Activated CD4-positive, alpha-beta T cell treated with anti-CD3 and anti-CD28 coated beads for 48 hours (primary cell): ENCODE data around the gene ELANE.
"Not testable (repeated sequence)": the region's sequence is repeated elsewhere in the genome, so short reads cannot be mapped to it uniquely, and the experiment has no call there.

Source experiments
- DNase-seq: peaks from one replicate; pipeline ENCODE4 v3.0.0-alpha.2; 2020

ELANE gene

DNA sequence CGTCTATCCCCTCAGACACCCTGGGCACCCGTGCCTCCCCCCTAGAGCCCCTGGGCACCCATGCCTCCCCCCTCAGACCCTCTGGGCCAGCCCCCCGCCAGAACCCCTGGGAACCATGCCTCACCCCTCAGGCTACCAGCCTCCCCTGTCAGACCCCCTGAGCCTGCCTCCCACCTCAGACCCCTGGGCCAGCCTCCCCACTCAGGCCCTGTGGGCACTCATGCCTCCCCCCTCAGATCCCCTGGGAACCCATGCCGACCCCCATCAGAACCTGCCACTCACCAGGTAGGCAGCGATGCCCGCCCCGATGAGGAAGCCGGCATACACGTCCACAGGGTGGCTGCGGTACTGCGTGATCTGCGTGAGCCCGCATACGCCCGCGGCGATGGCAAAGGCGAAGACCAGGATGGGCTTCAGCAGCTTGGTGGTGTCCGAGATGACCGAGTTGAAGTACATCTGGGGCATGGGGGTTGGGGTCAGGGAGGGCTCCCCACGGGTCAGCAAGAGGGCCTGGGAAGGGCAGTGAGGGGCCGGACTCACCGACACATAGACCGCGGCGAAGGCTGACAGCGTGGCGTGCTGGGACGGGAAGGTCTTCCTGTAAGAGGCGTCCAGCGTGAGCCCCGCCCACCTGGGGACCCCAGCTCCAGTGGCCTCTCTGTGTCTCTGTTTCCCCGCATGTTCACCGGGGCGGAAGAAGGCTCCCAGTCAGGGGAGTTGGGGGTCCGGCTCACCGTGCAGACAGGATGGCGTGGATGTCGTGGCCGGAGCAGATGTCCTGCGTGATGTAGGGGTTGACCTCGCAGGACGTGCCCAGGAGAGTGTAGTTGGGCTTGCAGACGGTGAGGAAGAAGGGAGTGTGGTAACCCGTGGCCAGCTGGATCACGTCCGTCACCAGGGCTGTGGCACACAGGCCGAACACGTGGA, 37.7 kb upstream of the ELANE start:
- DNase-seq, result no peak

DNA sequence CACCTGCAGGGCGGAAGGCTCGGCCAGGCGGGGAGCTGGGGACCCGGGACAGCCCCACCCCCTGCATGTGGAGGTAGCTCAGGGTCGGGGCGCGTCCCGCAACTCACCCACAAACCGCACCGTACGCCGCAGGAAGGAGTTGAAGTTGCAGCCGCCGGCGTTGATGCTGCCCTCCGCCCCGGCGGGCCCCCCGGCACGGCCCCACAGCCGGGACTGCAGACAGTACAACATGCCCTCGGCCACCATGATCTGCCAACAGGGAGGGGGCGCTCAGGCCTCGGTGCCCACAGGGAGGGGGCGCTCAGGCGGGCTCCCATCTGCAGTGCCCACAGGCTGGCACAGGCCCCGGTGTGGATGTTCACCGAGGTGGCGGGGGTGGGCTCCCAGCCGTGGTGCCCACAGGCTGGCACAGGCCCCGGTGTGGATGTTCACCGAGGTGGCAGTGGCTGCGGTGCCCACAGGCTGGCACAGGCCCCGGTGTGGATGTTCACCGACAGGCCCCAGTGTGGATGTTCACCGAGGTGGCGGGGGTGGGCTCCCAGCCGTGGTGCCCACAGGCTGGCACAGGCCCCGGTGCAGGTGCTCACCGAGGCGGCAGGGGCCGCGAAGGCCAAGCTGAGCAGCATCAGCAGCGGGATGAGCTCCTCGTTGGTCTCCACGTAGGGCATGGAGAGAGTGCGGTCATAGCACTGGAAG, 36.9 kb upstream of the ELANE start:
- no peak for DNase-seq

DNA sequence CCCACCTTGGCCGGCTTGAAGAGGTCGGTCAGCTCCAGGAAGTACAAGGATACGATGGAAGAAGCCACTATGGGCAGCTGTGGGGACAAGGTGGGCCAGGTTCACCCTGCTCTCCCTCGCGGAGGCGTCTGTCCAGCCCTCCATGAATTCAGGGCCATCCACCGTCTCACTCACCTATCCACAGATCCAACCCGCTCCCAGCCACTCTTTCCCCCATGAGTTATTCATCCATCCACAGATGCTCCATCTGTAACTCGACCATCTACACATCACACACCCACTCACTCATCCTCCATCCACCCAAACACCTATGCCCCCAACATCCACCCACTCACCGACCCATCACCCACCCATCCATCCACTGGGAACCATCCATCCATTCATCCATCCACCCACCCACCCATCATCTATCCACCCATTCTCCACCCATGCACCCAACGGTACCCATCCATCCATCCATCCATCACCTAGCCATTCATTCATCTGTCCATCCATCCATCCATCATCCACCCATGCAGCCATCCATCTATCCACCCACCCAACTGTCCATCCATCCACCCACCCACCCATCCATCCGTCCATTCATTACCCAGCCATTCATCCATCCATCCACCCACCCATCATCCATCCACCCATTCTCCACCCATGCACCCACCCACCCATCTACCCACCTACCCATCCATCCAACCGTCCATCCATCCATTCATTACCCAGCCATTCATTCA, 36.2 kb upstream of the ELANE start:
- DNase-seq, result no peak

DNA sequence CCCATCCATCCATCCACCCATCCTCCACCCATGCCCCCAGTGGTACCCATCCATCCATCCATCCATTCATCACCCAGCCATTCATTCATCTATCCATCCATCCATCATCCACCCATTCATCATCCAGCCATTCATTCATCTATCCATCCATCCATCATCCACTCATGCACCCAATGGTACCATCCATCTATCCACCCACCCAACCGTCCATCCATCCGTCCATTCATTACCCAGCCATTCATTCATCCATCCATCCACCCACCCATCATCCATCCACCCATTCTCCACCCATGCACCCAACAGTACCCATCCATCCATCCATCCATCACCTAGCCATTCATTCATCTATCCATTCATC, 35.6 kb upstream of the ELANE start:
- no peak for DNase-seq

DNA sequence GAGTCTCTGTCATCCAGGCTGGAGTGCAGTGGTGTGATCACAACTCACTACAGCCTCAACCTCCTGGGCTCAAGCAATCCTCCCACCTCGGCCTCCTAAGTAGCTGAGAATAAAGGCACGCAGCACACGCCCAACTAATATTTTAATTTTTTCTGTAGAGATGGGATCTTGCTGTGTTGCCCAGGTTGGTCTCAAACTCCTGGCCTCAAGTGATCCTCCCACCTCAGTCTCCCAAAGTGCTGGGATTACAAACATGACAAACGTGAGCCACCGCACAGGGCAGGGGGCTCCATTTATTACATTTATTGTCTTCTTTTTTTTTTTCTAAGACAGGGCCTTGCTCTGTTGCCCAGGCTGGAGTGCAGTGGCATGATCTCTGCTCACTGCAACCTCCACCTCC, 31.9 kb upstream of the ELANE start:
- not testable (repeated sequence) for DNase-seq

DNA sequence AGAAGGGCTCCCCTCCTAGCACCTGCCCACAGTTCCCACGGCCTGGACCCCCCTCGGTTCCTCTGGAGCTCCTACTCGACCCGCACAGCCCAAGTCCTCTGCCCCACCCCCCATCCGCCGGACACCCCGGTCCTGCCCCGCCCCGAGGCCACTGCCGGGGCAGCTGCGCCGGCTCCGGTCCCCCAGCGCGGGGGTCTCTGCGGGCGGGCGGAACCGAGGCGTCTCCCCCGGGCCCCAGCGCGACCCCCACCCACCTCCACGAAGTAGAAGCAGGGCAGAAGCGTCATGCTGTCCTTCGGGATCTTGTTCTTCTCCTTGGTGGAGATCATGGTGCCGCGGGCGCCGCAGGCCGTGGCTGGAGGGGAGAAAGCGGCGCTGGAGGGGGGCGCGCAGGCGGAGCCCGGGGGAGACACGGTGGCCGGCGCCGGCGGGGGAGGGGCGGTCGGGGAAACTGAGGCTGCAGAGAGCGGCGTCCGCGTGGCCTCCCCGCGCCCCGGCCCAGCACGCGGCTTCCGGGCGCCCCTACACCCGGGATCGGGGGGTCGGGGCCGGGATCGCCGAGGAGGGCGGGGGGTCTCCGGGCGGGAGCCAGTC, 30.8 kb upstream of the ELANE start:
- no peak for DNase-seq

DNA sequence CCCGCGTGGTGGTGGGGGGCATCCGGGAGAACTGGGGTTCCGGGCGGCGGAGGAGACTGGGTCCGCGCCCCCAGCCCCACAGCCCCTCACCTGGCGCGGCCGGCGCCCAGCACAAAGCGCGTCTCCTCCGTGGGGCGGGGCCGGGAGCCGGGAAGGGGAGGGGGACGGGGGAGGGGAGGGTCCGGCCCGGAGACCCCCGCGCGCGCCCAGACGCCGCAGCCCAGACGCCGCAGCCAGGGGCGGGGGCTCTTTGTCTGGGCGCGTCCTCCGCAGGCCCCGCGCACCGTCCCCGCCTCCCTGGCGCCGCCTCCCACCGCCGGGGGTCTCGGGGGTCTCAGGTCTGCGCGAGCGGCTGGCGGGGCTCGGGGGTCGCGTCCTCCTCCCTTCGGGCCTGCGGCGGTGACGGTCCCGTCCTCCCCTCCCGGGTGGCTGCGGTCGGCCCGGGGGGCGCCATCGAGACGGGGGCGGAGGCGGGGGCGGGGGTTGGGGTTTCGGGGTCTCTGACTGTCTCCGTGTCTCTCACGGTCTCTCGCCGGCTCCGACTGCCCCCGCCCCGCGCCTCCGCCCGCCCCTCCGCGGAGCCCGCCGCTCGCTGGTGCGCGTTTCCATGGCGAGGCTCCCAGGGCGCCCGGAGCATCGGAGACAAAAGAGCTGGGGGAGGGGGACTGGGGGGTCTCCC, 30.1 kb upstream of the ELANE start, which contains the start of gene PLPPR3:
Gene PLPPR3, minus strand, starts transcription at position 131 of the 679 bp plus-strand sequence. CDS start 396 bp downstream, outside the sequence.
- no peak for DNase-seq

DNA sequence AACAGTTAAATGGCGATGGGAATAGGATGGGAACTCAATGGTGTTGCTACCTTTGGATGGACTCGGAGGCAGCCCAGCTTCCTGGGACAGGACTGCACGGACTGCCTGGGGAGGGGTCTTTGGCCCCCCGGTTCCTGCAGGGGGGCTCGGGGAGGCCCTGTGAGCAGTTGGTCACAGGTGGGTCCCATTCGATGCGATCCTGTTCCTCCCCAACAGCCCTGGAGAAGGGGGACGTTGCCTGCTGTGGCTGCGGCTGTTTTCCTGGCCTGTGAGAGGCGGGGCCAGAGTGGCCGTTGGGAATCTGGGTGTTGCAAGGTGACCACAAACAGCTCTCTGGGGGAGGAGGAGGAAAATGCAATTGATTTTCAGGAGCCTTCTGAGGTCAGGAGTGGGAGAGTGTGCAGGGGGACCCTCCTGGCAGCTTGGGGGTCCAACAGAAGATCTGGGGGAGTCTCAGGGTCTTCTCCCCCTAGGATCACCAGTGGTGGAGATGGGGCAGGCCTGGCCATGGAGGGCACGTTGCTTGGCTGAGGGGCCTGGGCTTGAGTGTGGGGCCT, 28.5 kb upstream of the ELANE start:
- no peak for DNase-seq

DNA sequence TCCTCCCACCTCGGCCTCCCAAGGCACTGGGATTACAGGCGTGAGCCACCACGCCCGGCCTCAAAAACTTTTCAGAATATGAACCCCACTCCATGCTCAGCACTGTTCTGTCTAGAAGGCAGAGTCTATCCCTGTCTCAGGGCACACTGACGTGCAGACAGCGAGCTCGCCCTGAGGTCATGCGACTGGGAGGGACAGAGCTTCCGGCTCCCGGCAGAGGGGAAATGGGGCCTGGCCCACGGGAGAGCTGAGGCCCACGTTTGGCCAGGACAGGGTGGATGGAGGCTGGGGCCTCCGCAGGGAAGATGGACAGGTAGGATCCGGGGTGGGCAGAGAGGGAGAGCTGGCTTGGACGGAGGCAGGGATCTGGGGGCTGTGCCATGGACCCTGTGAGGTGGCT, 27.2 kb upstream of the ELANE start:
- DNase-seq, result no peak

DNA sequence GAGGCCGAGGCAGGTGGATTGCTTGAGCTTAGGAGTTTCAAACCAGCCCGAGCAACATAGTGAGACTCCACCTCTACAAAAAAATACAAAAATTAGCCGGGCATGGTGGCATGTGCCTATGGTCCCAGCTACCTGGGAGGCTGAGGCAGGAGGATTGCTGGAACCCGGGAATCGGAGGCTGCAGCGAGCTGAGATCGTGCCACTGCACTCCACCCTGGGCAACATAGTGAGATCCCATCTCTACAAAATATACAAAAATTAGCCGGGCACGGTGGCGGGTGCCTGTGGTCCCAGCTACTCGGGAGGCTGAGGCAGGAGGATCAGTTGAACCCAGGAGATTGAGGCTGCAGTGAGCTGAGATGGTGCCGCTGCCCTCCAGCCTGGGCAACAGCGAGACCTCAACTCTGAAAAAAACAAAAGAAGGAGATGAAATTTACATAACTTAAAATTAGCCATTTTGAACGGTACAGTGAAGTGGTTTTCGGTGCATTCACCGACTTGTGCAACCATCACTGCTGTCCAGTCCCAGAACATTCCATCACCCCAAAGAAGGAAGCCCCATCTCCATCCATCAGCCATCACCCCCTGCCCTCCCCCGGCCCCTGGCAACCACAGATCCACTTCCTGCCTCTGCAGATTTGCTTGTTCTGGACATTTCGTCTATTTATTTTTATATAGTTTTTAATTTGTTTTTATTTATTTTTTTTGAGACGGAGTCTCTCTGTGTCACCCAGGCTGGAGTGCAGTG, 26.0 kb upstream of the ELANE start:
- DNase-seq, result no peak

DNA sequence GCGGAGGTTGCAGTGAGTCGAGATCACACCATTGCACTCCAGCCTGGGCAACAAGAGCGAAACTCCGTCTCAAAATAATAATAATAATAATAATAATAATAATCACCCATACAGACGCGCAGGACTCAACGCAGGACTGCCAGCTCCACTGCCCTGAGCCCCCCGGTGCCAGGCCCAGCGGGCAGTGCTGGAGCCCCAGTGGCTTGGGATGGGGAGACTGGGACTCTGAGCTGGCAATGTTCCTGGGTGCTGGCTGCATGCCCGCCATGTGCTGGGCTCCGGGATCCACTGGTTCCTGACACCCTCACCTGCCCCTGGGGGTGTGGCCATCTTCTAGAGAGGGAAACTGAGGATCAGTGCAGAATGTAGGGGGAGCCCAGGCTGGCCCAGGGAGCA, 24.8 kb upstream of the ELANE start:
- no peak for DNase-seq

DNA sequence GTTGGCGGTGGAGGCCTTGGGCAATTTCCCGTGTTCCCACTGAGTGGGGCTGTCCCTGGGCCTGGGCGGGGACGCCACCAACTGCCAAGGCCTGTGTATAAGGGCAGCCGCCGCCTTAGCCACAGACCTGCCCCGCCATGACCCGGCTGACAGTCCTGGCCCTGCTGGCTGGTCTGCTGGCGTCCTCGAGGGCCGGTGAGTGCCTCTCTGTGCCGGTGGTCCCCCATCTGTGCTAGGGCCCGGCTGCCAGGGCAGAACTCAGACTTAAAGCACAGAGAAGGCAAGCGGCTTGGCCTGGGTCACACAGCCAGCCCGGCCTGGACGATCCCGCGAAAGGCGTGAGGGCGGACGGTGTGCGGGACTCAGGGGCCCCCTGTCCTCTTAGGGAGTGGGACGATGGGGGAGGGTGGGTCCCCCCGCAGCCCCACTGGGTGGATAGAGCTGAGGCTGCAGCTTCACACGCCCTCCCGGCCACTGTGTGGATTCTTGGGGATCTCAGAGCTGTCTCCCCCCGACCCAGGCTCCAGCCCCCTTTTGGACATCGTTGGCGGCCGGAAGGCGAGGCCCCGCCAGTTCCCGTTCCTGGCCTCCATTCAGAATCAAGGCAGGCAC, 24.3 kb upstream of the ELANE start, which contains the start of gene AZU1:
Gene AZU1, plus strand, starts transcription at position 128 of the 612 bp plus-strand sequence. Its CDS starts 10 bp downstream, at position 138.
- DNase-seq, result no peak

DNA sequence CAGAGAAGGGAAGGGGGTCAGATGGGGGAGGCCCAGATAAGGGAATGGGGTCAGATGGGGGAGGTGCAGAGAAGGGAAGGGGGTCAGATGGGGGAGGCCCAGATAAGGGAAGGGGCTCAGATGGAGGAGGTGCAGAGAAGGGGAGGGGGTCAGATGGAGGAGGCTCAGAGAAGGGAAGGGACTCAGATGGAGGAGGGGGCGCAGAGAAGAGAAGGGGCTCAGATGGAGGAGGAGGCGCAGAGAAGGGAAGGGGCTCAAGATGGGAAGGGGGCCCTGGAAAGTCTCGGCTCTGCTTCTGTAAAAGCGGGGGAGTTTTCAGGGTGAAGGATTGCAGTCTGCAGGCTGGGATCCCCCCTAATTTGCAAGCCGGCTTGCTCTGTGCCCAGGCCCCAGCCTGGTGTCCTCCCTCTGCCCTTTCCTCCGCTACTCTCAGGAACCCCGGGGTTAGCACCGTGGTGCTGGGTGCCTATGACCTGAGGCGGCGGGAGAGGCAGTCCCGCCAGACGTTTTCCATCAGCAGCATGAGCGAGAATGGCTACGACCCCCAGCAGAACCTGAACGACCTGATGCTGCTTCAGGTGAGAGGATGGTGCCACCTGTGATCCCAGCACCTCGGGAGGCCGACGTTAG, 22.9 kb upstream of the ELANE start:
- no peak for DNase-seq

DNA sequence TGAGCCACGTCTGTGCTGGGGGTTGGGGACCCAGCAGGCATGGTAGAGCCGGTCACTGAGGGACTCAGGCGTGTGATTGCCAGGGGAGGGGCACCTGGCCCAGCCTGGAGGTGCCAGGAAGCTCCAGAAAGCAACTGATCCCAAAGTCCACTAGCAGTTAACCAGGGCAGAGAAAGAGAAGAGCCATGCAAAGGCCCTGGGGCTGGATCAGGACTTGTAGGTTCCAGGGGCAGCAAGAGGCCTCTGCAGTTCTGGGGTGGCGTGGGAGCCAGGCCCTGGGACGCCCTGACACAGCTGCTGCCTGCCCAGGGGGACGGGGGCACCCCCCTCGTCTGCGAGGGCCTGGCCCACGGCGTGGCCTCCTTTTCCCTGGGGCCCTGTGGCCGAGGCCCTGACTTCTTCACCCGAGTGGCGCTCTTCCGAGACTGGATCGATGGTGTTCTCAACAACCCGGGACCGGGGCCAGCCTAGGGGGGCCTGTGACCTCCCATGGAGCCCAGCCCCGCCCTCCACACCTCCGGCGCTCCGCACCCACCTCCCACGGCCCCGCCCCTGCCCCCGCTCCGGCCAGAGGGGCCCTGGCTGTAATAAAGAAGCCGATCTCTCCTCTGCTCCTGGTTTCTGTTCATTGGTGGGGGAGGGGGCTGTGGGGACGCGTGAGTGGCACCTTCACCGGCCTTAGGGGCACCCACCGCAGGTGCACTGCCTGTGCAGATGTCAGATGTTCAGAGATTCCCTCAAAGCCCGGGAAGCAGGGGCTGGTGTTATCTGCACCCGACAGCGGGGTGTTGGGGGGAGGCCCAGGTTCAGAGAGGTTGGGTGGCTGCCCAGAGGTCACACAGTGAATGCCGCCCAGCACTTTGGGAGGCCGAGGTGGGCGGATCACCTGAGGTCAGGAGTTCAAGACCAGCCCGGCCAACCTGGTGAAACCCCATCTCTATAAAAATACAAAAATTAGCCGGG, 20.4 kb upstream of the ELANE start:
- DNase-seq, result no peak

DNA sequence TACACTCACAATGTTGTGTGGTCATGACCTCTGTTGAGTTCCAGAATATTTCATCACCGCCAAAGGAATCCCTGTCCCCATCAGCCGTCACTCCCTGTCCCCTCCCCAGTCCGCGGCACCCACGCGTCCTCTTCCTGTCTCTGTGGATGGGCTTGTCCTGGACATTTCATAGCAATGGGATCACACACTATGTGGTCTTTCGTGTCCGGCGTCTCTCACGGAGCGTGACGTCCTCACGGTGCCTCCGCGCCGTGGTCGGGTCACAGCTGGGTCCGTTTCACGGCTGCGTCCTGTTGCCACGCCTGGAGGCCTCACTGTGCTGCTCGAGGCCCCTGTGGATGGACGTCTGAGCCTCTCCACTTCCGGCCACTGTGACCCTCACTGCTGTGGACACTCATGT, 17.9 kb upstream of the ELANE start:
- DNase-seq, result no peak

DNA sequence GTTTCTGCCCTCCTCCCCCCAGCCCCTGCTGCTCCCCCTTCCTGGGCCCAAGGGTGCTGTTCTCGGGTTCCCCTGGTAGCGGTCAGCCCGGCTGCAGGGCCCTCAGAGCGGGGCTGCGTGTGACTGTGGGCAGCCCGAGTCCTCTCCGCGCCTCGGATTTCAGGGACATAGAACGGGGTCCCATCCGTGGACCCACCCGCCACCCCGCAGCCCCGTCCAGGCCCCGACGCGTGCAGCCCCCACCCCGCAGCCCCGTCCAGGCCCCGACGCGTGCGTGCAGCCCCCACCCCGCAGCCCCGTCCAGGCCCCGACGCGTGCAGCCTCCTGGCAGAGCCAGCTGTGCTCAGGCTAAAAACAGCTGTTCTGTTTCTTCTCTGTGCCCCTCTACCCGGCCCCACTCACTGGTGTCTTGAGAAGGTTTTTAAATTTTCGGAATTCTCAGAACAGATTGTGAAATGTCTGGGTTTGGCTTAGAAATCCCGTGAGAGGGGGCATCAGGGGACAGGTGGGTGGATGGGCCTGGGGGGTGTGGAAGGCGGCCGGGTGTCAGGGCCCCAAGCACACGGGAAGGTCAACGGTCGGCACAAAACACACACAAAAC, 16.8 kb upstream of the ELANE start:
- DNase-seq, result no peak

DNA sequence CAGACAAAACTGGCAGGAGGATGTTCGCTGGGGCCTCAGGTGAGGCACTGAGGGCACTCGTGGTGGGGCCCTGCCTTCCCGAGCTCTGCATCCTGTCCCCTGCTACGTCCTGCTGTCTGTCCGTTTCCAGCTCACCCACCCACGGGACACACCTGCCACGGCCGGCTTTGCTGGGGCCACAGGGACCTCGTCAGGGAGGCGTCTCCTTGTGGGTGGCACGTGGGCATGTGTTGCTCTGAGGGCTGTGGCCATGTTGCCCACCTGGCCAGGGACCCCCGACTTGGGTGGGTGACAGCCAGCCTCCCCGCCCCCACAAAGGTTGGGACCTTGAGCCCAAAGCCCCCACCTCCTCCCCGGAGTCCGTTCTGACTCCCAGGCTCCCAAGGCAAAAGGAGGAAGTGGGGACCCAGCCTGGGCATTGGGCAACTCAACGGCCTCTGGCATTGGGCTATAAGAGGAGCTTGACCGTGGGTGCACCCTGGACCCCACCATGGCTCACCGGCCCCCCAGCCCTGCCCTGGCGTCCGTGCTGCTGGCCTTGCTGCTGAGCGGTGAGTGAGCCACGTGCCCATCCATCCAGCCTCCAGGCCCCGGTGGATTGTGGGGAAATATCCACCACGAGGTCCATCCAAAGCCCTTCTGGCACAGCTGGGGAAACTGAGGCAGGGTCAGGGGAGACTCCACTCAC, 11.4 kb upstream of the ELANE start, which contains the start of gene PRTN3:
Gene PRTN3, plus strand, starts transcription at position 481 of the 688 bp plus-strand sequence. Its CDS starts 10 bp downstream, at position 491.
- DNase-seq, result no peak

DNA sequence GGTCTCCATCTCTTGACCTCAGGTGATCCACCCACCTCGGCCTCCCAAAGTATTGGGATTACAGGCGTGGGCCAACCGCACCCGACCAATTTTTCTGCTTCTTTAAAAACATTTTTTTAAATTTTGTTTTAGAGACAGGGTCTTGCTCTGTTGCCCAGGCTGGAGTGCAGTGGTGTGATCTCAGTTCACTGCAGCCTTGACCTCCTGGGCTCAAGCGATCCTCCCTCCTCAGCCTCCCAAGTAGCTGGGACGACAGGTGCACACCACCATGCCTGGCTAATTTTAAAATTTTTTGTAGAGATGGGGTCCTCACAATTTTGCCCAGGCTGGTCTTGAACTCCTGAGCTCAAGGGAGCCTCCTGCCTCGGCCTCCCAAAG, 9.3 kb upstream of the ELANE start:
- not testable (repeated sequence) for DNase-seq
